HG02610 (cell line): ENCODE measurements around the gene TRAF4.
"Not testable (repeated sequence)": the region's sequence is repeated elsewhere in the genome, so short reads cannot be mapped to it uniquely, and the experiment has no call there.

Experiments used
- ATAC-seq: cut with Tn5 transposase; IDR thresholded peaks from one replicate; pipeline ENCODE4 v1.9.1; 2021; ENCODE audit warnings: mild to moderate bottlenecking, moderate library complexity; ENCODE audit not compliant: unreplicated experiment

Gene TRAF4

GRCh38 chr17:28712705-28713415 lies 31.0 kb upstream of the TRAF4 start:
- ATAC-seq = no peak

- ATAC-seq = no peak
These were observed 29.5 kb upstream of the TRAF4 start for GRCh38 chr17:28714281-28714680.

GRCh38 chr17:28715217-28715616 lies 28.6 kb upstream of the TRAF4 start:
- no peak for ATAC-seq

GRCh38 chr17:28716740-28717577 lies 26.9 kb upstream of the TRAF4 start:
- ATAC-seq = no peak

GRCh38 chr17:28717578-28718332 lies 26.1 kb upstream of the TRAF4 start, which contains the start of gene RAB34:
TSS of gene RAB34 (minus strand) at chr17:28717868. CDS start at chr17:28717266, 602 bp downstream.
- ATAC-seq = no peak

GRCh38 chr17:28718333-28719020 lies 25.3 kb upstream of the TRAF4 start:
- no peak for ATAC-seq

GRCh38 chr17:28719021-28719433 lies 24.8 kb upstream of the TRAF4 start:
- no peak for ATAC-seq

- no peak for ATAC-seq
These were observed 23.4 kb upstream of the TRAF4 start for GRCh38 chr17:28720247-28720996.

GRCh38 chr17:28720997-28721329 lies 22.8 kb upstream of the TRAF4 start:
- ATAC-seq = not testable (repeated sequence)

GRCh38 chr17:28722417-28723158 lies 21.2 kb upstream of the TRAF4 start:
- ATAC-seq = no peak

- no peak for ATAC-seq
These were observed 20.5 kb upstream of the TRAF4 start for GRCh38 chr17:28723159-28723835.

GRCh38 chr17:28723836-28724499 lies 19.8 kb upstream of the TRAF4 start:
- not testable (repeated sequence) for ATAC-seq

- no peak for ATAC-seq
These were observed 19.2 kb upstream of the TRAF4 start for GRCh38 chr17:28724500-28725165.

- no peak for ATAC-seq
These were observed 18.6 kb upstream of the TRAF4 start for GRCh38 chr17:28725166-28725659.

GRCh38 chr17:28725660-28726225 lies 18.1 kb upstream of the TRAF4 start:
- ATAC-seq = no peak

GRCh38 chr17:28726226-28726626 lies 17.6 kb upstream of the TRAF4 start, which contains the start of gene TLCD1:
TSS of gene TLCD1 (minus strand) at chr17:28726233. CDS start at chr17:28726097, 136 bp downstream.
- ATAC-seq = no peak
